Activated T-cell treated with anti-CD3 and anti-CD28 coated beads for 1 hour (primary cell): Measurements from ENCODE around the gene STRN3.
"Not testable (repeated sequence)": the region's sequence is repeated elsewhere in the genome, so short reads cannot be mapped to it uniquely, and the experiment has no call there.

Experiments
- DNase-seq: peaks from one replicate; pipeline ENCODE4 v3.0.0-alpha.2; 2020; ENCODE audit warnings: low read depth

STRN3 gene

DNA sequence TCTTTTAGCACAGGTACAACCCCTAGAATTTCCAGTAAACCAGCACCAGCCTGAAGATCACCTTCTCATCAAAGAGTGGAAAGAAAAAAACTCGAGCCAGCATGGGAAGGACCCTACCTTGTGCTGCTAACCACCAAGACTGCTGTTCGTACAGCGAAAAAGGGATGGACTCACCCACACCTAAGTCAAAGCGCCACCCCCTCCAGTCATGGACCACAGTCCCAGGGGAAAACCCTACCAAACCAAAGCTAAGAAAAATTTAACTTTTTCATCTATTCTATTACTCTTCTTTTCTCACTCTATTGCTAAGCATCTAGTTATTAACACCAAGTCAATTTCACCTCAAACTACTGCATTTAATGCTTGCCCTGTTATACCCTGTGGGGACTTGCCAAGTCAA is 56.4 kb downstream of the STRN3 start:
- not testable (repeated sequence) for DNase-seq

DNA sequence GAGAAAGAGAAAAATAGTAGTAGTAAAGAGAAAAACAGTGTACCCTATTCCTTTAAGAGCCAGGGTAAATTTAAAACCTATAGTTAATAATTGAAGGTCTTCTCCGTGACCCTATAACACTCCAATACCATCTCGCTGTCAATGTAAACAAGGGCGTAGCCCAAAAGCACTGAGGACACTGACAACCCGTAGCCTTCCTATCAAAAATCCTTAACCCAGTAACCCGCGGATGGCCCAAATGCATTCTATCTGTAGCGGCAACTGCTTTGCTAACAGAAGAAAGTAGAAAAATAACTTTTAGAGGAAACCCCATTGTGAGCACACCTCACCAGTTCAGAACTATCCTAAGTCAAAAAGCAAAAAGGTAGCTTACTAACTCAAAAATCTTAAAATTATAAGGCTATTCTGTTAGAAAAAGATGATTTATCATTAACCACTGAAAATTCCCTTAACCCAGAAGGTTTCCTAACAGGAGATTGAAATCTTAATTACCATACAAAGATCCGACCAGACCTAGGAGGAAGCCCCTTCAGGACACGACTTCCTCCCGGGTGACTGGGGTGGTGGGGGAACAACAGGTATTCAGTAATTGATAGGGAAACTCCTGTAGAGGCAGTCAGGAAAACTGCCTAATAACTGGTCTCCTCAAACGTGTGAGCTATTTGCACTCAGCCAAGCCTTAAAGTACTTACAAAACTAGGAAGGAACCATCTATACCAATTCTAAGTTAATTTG is 58.6 kb downstream of the STRN3 start:
- not testable (repeated sequence) for DNase-seq

DNA sequence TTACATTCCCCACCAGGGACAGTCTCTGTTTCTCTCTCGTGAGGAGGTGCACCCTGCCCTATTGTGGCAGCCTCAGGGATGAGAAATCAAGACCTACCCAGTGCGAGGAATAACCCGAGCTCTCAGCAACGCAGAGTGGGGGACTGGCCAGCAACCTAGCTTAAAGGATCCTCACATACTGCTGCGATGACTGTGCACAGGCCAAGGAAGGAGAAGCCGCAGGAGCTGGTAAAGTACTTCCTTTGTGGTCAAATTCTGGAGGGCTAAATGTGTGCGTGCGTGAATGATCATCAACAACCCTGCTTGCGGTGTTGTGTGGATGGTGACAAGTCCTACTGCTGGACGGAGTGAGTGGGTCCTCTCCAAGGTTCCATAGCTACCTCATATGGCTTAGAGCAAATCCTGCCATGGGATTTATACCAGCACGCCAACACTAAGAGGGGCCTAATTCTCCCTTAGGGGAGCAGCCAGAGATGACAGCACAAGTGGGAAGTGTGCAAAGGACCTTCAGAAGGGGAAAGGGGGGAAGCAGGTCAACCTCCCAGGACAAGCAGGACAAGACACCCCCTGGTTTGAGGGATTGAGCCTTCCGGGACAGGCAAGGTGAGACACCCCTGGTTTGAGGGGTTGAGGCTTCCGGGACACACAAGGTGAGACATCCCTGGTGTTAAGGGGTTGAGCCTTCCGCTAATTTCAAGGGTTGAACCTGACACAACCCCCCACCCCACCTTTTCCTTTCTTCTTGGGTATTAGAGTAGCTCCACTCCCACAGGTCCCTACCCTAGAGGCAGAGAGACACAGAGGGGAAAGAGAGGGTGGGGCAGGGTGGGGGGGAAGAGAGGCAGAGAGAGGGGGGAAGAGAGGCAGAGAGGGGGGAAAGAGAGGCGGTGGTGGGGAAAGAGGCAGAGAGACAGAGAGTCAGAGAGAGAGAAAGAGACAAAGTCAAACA is 59.5 kb downstream of the STRN3 start:
- no peak for DNase-seq

DNA sequence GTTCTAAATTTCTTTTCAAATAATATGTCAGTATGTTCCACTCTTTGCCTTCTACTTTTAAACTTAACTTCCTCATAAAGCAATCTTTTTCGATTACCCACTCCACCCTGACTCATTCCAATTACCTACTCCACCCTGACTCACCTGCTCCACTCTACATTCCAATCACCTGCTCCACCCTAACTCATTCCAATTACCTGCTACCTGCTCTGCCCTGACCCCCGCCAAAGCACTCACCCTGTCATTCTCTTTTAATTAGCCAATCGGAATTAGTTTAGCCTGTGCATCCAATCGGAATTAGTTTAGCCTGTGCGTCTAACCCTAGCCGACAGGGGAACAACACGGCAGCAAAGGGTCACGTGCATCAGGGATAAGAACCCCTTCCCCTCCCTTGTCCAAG is 60.3 kb downstream of the STRN3 start:
- not testable (repeated sequence) for DNase-seq

DNA sequence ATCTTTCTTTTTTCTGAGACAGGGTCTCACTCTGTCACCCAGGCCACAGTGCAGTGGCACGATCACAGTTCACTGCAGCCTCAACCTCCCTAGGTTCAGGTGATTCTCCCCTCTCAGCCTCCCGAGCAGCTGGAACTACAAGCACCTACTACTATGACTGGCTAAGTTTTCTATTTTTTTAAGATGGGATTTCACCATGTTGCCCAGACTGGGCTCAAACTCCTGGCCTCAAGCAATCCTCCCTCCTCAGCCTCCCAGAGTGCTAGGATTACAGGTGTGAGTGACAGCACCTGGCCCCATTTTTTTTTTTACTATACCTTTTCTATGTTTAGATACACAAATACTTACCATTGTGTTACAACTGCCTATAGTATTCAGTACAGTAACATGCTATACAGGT is 63.6 kb downstream of the STRN3 start:
- DNase-seq: not testable (repeated sequence)

DNA sequence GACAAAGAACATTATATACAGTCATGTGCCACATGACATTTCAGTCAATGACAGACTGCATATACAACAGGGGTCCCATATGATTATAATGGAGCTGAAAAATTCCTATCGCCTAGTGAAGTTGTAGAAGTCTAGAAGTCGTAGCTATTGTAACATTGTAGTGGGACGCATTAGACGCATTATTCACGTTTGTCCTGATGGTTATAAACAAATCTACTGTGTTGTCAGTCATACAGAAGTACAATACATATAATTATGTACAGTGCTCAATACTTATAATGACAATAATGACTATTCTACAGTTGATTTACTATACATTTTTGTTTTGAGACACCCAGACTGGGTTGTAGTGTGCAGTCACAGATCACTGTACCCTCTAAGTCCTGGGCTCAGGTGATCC is 64.8 kb downstream of the STRN3 start:
- no peak for DNase-seq

DNA sequence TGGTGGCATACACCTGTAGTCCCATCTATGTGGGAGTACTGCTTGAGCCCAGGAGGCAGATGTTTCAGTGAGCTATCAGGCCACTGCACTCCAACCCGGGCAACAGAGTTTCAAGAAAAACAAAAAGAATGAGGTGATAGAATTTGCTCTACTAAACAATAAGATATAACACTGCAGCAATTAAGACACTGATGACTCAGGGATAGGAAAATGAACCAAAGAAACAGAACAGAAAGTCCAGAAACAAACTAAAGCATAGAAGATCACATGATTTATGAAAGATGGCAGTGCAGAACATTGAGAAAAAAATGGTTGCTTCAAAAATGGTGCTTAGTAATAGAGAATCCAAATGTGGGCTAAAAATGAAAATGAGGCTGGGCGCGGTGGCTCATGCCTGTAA is 66.0 kb downstream of the STRN3 start:
- DNase-seq: no peak

DNA sequence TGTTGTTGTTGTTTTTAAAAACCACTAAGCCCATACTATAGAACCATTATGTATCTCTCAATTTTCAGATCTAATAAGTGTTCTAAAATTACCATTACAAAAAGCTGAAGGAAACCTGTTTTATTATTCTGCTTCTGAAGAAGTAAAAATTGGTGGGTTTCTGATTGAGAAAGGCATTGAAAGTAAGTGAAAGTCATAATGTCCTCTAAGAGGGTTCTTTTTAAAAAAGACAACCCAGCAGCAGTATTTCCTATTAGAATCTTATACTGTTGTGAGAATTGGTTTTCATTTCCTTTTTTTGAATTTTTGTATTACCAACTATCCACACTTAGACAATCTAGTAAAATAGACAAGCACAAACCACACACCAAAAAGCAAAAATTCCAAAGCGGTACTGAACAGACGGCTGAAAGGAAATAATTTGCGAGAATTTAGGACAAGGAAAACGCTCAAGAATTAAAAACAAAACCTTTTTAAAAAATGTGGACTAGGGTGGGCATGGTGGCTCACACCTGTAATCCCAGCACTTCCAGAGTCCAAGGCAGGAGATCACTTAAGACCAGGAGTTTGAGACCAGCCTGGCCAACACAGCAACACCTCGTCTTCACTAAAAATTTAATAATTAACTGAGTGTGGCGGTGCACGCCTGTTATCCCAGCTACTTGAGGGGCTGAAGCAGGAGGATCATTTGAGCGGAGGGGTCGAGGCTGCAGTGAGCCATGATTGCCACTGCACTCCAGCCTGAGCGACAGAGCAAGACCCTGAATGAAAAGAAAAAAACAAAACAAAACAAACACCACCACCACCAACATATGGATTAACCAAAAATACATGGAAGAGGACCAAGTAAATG is 67.4 kb downstream of the STRN3 start:
- DNase-seq: no peak

DNA sequence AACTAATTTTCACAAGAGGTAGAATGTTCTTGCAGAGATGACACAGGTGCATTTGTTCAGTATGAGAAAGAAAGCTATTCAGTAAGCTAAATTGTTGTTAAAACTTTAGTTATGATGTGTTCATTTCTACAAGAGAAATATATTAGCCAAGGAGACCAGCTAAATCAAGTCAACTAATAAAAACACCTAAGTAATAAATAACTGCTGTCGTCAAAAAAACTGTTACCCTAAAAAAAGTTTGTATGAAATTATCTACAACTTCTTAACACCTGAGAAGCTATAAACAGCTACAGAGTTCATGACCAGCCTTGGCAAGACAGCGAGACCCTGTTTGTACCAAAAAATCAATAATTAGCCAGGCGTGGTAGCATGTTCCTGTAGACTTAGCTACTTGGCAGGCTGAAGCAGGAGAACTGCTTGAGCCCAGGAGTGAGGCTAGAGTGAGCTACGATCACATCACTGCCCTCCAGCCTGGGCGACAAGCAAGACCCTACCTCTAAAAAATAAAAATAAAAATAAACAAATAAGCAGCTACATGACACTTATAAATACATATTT is 68.3 kb downstream of the STRN3 start:
- no peak for DNase-seq

DNA sequence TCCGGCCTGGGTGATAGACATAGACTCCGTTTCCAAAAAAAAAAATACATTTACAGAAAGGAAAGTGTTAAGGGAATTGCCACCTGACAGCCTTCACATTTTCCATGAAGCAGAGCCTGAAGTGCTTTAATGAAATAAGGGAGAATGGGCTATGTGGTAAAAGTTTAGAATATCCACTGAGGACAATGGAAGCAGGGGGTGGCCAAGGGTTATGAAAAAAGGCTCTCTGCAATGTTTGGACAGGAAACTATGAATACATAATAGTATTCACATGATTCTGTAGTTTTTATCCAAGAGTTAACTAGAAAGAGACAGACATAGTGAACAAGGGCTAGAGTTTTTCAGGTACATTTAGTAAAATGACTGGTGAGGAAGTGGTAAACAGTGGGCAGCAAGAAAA is 76.5 kb downstream of the STRN3 start:
- no peak for DNase-seq

DNA sequence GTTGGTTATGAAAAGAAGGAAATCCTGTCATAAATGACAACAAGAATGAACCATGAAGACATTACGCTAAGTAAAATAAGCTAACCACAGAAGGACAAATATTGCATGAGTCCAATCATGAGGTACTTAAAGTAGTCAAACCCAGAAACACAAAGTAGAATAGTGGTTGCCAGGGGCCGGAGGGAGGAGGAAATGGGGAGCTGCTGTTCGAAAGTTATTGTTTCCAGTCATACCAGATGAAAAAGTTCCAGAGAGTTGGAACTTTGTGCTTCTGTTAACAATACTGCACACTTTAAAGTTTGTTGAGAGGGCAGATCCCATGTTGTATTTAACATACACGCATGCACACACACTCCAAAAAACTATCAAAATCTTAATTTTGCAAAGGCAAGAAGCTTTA is 82.5 kb downstream of the STRN3 start:
- no peak for DNase-seq

DNA sequence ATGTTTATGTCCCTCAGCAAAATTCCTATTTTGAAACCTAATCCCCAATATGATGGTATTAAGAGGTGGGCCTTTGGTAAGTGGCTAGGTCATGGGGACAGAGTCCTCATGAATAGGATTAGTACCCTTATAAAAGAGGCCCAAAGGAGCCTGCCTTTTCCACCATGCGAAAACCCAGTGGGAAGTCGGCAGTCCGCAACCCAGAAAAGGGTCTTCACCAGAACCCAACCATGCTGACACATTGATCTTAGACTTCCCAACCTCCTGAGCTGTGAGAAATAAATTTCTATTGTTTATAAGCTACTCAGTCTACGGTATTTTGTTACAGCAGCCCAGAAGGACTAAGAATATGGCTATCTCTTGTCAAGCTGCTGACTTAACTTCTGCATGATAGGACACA is 85.3 kb downstream of the STRN3 start:
- no peak for DNase-seq

DNA sequence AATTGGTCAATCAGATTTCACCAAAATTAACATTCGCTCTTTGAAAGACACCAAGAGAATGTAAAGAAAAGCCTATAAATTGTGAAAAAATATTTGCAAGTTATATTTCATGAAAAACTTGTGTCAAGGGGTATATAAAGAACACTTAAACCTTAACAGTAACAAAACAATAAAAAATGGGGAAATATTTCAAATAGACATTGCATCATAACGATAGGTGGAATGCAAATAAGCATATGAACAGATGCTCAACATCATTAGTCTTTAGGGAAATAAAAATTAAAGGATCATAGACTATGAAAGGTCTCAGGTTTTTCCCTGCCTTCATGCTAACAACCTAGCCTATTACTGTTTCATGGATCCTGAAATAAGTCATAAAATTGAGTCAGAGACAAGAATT is 87.6 kb downstream of the STRN3 start:
- DNase-seq: no peak

DNA sequence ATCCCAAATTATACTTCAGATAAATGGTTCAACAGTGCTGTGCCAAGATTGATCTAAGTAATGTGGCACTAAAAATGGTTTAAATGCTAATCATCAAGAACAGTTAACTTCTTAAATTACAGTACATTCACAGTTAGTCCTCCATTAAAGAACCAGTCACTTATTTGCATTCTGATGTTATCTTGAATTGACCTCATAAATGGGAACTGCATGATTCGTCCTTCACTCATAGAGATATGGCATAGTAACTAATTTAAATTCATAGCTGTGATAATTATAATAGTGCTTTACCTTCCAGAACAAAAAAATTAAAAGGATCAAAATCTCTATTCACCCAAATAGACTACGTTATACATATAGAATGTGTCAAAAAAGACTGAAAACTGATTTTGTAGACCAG is 90.7 kb downstream of the STRN3 start:
- DNase-seq: no peak

DNA sequence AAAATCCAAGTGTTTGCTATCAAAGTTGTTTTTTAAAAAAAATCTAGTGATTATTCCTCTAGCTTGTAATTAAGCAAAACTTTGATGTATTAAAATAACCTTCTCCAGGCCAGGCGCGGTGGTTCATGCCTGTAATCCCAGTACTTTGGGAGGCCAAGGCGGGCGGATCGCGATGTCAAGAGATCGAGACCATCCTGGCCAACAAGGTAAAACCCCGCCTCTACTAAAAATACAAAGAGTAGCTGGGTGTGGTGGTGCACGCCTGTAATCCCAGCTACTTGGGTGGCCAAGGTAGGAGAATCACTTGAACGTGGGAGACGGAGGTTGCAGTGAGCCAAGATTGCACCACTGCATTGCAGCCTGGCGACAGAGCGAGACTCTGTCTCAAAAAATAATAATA is 92.2 kb downstream of the STRN3 start:
- not testable (repeated sequence) for DNase-seq

DNA sequence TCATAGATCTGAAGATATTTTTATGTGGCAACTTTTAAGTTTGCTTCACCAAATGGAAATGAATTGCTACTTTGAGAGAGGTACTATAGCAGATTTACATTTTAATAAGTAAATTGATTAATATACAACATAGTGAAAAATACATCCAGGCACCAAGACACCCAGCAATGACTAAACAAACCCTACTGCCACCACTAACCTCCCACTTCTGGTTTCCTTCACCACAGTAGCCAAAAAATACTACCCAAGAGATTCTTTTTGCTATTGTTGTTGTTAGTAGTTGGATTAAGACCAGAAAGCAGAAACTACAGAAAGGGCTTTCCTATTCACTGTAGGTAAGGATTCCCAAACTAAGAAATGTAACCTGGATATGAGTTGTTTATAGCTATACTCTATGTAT is 97.7 kb downstream of the STRN3 start:
- DNase-seq: no peak

DNA sequence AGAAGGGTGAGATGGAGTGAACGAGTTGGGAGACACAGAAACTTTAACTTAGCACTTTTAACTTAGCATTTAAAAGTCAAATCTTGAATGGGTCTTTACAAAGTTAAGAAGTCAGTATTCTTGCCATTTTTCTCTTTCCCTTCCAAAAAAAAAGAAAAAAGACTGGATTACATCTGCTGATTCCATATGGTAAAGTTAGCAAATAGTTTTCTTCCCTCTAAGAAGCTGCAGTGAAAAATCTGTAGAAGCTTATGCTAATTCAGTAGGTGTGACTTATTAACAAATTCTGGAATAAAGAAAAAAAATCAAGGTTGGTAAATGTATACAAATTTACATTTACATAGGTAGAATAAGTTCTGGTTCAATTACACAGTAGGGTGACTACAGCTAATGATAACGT is 100.9 kb downstream of the STRN3 start:
- no peak for DNase-seq

DNA sequence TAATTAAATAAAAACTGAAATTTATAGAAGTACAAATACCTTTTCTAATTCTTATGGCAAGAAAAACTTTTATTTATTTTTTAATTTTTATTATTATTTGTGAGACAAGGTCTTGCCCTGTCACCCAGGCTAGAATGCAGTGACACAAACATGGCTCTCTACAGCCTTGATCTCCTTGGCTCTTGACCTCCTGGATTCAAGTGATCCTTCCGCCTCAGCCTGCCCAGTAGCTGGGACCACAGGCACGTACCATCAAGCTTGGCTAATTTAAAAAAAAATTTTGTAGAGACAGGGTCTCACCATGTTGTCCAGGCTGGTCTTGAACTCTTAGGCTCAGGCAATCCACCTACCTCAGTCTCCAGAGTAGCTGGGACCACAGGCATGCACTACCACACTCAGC is 104.4 kb downstream of the STRN3 start:
- no peak for DNase-seq

DNA sequence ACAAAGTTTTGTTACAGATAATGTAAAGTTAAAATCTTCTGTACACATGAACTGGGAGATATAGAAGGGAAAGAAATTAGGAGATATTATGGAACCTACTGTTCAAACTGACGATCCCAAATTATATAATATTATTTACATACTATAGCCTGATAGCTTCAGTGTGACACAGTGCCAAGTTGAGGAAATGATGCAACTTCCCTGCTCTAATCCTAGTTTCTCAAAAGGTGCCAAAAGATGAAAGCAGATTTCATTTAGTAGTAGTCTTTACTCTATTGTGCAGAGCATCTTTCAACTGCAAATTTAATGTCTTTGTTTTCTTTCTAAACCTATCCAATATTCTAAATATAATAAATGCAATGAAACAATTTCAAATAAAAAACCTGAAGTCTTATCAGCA is 104.9 kb downstream of the STRN3 start:
- no peak for DNase-seq

DNA sequence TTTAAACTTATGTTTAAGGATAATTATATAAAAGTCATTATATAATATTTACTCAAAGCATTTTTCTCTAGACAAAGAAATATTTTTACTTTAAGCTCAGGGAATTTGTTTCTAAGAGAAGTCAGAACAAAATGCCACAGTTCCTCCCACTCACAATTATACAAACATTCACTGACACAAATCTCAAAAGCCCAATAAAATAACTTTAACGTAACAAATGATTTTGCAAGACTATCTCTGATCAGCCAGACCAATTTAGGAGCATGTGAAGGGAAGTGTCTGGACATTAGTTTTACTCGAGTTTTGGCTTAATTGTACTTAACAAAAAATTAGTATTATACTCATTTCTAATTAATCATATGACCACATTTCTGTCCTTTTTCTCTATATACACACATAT is 110.6 kb downstream of the STRN3 start:
- no peak for DNase-seq

DNA sequence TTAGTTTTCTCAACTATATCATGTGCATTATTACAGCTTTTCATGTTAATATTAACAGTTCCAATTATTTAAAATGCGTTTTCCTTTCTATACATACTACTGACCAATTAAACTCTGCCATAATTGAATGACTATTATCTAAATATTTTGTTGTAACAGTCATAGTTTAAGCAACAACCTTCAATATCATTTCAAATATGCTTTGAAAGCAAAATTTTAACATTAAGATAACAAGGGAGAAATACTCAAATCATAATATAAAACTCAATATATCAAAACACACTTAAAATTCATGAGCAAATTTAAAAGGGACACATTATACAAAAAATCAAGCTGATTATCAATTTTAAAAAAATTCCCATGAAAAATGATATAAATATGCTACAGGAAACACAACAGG is 111.4 kb downstream of the STRN3 start:
- no peak for DNase-seq

DNA sequence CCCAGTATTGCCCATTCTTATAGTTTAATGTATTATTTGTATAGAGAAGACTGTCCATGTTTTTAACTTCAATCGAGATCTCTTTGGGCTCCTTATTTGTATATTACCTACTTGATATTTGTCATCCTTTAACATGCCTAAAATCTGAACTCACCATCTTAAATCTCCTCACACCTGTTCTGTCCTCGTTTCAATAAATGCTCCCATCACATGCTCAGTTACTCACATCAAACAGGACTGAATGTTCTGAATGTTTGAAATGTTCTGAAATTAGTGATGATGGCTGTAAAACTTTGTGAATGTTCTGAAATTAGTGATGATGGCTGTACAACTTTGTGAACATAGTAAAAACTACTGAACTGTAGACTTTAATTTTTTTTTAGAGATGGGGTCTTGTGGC is 117.4 kb downstream of the STRN3 start:
- no peak for DNase-seq
